Stimulated activated CD8-positive, alpha-beta memory T cell treated with anti-CD3 and anti-CD28 coated beads, Interleukin-7, amount 100 ng/mL, for 48 hours (primary cell): ENCODE data around the gene GAGE10.
"Not testable (repeated sequence)": the region's sequence is repeated elsewhere in the genome, so short reads cannot be mapped to it uniquely, and the experiment has no call there.

Experiments
- DNase-seq, 2 donors: peaks; one replicate each; pipeline ENCODE4 v3.0.0-alpha.2; 2020; ENCODE audit warnings: low read depth in 1 of 2; ENCODE audit errors: extremely low read depth in 1 of 2

Gene GAGE10

GRCh38 chrX:49322266-49322665, 18.8 kb downstream of the GAGE10 start:
- DNase-seq: not testable (repeated sequence)

GRCh38 chrX:49323735-49324134, 20.3 kb downstream of the GAGE10 start:
- DNase-seq: not testable (repeated sequence)

- not testable (repeated sequence) for DNase-seq
Observed at GRCh38 chrX:49330421-49330820, 27.0 kb downstream of the GAGE10 start.

GRCh38 chrX:49331282-49331681, 27.8 kb downstream of the GAGE10 start, which contains the start of gene GAGE13:
Gene GAGE13 (plus strand): TSS chrX:49331582. CDS start chrX:49332738, 1,156 bp downstream.
- DNase-seq: not testable (repeated sequence)

- DNase-seq: not testable (repeated sequence)
Observed at GRCh38 chrX:49331841-49332240, 28.4 kb downstream of the GAGE10 start.

GRCh38 chrX:49341449-49341848, 38.0 kb downstream of the GAGE10 start:
- not testable (repeated sequence) for DNase-seq

GRCh38 chrX:49344496-49345175, 41.2 kb downstream of the GAGE10 start:
- DNase-seq: not testable (repeated sequence)

GRCh38 chrX:49345402-49345801, 42.0 kb downstream of the GAGE10 start:
- not testable (repeated sequence) for DNase-seq

- not testable (repeated sequence) for DNase-seq
Observed at GRCh38 chrX:49346150-49346549, 42.7 kb downstream of the GAGE10 start.
